ENCODE data around the gene AIFM3.
"Not testable (repeated sequence)": the region's sequence is repeated elsewhere in the genome, so short reads cannot be mapped to it uniquely, and the experiment has no call there.

The AIFM3 gene

DNA sequence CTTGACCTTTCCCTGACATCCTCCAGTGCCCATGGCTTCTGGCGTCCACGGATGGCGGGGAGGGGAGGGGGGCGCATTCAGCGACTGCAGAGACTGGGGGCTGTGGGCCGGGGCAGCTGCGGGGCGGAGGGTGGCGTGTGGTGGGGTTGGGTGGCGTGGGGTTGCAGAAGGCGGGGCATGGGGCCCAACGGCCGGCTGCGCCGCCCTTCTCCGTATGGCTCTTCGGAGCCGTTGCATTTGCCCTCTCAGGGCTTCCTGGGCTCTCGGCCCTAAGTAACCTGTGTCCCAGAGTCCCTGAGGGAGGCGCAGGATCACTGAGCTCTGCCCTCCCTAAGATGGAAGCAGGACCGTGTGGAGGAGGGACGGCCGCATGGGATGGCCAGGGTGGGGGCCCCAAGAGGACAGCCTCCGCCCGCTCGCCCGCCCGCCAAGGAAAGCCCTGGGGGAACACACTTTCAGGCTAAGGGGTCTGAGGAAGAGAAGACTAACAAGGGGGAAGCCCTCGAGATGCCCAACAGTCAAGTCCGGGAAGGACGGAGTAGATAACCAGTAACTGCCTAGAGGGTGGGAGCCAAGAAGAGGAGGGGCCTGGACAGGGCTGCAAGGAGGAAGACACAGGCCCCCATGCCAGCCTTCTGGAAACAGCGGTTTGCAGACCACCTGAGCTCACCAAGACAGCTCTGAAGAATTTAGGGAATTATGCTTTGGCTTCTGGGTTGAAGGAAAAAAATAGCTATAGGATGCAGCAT, 9.2 kb upstream of the AIFM3 start:
- DNase-seq (ENCODE audit: low read depth): no peak

DNA sequence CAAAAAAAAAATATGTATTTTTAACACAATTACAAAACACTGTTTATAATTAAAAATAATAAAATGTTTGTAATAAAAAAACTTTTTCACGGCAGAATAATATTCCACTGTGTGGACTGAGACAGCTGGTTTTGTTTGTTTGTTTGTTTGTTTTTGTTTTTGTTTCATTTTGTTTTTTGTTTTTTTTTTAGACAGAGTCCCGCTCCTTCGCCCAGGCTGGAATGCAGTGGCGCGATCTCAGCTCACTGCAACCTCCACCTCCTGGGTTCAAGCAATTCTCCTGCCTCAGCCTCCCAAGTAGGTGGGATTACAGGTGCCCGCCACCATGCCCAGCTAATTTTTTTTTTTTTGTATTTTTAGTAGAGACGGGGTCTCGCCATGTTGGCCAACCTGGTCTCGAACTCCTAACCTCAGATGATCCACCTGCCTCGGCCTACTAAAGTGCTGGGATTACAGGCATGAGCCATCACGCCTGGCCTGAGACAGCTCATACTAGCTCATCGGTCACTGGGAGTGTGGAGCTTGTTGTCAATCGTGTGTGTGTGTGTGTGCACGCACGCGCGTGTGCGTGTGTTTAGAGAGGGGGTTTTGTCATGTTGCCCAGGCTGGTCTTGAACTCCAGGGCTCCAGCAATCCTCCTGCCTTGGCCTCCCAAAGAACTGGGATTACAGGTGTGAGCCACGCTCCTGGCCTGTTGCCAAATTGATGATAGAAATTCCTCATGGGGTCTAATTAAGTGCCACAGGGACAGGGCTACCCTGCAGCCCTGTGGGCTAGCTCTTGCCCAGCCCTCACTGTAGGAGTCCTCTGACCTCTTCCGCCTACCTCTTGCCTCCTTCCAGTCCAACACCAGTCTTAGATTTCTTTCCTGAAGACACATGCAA, 7.2 kb upstream of the AIFM3 start:
- no peak for DNase-seq (ENCODE audit: low read depth)

DNA sequence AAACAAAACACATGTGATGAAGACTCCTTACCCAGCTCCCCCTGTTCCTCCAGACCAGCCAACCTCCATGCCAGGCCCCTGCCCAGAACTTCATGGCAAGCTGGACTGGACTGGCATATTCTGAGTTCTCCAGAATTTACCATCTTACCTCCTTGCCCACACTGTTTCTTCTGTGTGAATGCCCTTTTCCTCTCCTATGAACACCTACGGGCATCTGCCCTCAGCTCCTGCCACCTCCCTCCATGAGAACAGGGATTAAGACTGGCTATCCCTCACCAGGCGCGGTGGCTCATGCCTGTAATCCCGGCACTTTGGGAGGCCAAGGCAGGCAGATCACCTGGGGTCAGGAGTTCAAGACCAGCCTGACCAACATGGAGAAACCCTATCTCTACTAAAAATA, 6.4 kb upstream of the AIFM3 start:
- no peak for DNase-seq (ENCODE audit: low read depth)

DNA sequence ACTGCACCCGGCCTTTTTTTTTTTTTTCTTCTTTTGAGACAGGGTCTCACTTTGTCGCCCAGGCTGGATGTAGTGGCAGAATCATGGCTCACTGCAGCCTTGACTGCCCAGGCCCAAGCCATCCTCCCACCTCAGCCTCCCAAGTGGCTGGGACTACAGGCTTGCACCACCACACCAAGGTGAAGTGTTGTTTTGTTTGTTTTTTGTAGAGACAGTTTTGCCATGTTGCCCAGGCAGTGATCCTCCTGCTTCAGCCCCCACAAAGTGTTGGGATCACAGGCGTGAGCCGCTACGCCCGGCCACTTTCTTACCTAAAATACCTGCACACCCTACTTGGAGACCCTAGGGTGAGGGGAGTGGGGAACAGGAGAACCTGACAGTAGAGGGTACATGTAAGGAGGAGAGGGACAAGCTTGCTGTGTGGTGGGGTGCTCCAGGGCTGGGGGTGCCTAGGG, 4.5 kb upstream of the AIFM3 start:
- no peak for DNase-seq (ENCODE audit: low read depth)

DNA sequence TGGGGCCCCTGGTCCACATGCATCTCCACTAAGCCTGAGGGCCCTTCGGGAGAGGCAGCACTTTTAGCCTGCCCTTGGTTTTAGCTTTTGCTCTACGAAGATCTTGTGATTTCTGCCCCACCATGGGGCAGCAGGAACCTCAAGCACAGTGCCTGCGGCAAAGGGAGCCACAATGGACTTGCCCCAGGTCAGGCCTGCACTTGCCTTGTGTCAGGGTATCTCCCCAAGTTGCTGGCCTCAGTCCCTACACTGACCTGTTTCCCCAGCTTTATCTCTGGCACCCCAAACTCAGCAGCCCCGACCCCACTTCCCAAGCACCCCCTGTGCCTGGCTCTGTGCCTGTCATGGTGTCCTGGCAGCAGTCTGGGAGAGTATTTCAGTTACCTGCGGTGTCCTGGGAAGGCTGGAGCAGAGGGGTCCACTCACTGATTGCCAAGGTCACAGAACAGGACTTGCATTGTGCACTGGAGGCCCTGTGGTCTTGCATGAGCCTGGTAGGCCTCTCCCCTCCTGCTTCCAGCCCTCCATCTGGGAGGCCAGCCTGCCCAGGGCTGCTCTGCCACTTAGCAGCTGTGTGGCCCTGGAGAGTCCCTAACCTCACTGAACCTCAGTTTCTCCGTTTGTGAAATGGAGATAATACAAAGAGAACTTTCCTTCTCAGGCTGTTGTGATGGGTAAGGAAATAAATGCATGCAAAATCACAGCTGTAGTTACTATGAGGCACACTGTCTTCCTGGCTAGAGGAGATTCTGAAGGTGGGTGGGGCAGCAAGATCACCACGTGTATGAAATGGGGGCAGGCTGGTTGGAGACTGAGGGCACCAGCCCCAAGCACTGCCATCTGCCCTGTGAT, 3.6 kb upstream of the AIFM3 start:
- DNase-seq (ENCODE audit: low read depth): no peak

DNA sequence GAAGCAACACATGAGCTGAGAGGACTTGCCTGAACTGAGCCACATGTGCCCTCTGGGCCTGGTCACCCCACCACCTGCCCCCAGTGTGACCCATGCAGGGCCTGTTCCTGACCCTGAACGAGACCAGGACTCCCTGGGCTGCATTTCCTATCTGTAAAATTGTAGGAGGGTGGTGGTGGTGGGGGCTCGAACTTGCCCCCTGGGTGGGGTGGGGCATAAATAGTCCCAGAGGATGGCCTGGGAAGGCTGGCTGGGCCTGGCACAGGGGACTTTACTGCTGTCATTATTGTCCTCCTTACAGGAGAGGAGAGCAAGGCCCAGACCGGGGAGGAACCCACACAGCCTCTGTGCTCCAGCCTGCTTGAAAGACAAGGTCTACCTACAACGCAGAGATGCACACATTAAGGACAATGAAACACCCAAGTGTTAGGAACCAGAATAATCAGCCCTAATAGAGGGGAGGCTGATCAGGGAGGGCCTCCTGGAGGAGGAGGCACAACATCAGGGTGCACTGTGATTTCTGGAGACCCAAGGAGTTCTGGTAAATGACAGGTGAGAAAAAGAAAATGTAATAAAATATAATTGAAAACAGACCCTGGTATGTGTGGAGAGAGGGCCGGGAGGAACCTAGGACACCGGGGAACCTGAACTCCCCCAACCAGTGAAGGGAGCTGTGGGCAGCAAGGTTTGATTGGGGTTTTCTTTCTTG, 2.8 kb upstream of the AIFM3 start:
- DNase-seq (ENCODE audit: low read depth): no peak

DNA sequence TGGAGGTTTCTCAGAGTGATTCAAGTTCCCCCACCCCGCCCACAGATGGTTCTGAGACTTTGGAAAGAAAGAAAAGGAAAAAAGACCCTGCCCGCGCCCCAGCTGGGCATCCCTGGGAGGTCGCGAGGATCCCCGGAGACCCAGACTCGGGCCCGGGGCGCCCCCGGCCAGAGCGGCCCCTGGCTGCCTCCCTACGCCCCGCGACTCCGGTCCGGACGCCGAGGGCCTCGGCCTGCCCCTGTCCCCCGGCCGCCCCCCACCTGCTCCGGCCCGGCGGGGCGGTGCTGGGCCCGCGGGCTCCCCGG, 2.3 kb upstream of the AIFM3 start:
- DNase-seq (ENCODE audit: low read depth): no peak

DNA sequence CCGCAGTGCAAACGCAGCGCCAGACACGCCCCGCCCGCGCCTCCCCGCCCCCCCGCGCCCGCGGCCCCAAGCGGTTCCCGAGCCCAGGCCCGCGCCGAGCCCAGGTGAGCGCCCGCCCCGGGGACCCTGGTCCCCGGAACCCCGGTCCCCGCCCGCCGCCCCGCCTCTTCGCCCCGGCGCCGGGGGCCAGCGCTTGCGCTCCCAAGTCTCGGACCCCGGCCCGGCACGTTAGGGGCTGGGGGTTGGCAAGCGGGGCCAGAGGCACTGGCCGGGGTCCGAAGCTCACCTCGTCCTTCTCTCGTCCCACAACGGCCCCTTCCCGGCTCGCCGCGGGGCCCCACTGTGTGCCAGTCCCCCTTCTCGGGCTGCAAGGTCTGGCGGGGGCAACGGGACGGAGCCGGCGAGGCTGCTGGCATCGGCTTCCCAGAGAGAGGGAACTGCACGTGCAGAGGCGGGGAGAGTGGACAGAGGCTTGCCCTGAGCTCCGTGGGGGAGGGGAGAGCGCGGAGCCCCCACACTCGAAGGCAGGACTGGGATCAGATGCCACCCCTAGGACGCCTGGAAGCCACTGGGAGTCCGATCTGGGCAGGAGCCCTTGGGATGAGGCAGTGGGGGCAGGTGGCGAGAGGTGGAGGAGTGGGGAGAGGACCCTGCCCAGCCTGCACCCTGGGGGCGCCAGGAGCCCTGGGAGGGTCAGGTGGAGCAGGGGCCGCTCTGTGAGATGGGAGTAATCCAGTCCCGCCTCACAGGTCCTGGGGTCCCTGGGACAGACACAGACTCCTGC, 1.8 kb upstream of the AIFM3 start:
- DNase-seq (ENCODE audit: low read depth): no peak

DNA sequence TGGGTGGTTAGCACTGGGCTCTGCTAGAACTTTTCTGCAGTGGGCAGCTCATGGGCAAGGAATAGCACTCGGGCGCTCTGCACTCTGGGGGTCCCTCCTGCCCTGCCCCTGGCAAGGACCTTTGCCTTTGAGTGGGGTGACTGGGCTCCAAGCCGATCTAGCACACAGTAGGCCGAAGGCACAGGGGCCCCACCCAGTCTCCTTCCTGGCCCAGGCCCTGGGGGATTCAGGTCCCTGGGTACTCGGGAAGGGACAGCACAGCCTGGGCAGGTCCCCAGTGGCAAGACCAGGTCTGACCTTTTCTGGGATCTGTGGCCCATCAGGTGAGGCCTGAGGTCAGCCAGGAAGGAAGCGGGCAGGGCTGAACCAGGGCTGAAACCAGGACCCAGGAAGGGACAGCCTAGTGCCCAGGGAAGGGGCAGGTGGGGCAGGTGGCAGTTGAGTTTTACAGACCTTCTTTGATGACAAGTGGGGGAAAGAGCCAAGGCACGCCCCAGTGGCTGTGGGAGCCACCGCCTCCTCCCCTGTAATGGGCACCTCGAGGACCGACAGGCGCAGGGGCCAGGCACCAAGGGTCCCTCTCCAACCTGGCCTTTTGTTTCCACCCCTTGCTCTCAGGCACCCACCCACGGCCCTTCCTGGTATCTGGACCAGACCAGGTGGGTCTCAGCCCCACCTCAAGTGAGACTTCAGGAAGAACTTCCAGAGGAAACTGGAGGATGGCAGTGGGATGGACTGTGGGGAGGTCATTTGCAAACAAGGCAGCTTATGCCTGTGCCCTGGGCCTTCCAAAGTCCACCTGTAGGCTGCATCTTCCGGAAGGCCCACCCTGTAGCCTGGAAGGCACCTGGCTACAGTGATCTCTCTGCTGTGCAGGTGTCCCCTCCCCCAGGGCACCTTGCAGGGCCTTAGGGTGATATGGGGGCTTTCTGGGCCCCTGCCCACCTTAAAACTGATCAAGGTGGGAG, 883 bp upstream of the AIFM3 start:
- no peak for DNase-seq (ENCODE audit: low read depth)

DNA sequence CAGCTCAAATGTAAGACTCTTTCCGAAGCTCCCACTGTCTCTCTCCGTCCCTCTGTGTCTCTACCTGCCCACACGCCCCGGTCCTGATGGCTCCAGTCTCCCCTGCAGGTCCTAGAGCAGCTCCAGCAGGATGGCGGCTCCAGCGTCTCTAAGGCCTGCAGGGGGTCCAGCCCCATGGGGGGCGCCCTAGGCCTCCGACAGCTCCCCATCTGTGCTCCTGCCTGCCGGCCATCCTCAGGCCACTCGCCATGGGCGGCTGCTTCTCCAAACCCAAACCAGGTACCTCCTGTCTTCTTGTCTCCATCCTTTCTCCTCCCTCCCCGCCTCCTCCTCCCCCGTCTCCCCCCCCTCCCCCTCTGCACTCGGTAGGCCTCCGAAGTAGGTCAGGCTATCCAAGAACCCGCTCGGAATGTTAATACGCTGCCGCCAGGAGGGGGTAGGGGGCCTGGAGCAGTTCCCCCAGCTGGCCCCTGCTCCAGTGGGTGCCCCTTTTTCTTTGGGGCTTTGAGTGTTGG, 699 bp downstream of the AIFM3 start:
- no peak for DNase-seq (ENCODE audit: low read depth)

DNA sequence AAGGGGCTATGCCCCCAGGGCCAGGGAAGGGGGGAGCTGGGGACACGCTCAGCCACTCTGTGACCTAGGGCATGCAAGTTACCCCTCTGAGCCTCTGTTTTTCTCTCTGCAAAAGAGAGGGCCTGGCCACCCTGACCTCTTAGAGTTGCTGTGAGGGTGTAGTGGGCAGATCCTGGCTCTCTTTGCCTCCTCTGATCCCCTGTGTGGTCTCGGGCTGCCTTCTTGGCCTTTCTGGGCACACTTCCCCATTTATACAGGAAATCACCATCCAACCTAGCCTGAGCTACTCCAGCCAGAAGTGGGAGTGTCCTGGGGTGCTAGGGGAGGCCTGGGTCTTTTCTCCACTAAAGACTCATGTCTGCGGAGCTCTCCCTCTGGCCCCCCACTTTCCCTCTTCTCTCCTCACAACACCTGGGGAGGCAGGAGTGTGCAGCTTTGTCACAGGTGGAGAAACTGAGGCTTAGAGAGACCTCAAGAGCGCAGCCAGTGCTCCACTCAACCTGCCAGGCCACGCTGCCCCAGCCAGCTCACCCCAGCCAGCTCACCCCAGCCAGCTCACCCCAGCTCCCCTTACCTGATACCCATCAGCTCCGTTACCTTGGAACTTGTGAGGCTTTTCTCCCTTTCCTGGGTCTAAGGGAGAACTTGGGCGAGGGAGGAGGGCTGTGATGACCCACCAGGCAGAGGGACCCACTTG, 1.4 kb downstream of the AIFM3 start:
- DNase-seq (ENCODE audit: low read depth): no peak

DNA sequence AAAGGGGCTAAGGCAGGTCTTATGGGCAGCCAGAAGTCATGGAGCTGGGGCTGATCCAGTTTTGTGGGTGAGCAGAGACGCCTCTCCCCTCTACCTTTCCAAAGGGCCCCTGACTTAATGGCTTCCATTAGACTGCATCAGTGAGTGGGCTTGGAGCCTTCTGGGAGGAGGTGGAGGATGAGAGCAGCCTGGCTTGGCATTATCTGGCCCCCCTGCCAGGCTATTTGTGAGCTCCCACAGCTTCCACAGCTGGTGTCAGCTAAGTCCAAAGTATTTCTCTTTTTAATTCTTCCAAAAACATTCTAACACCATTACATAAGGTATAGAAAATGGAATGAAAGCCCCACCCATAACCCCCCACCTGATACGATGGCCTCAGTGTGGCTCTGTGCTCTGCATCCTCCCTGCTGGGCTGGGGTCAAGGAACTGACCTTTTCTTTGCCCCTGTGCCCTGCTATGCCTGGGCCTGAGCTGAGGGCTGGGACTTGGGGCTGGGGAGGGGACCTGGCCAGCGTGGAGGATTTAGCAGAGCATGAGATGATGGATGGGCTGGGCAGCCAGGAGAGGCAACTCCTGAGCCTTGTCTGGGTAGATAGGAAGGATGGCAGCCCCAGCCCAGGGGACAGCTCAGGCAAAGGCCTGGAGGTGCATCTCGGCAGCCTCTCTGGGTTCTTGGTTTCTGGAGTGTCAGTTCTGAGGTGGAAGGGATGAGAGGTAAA, 4.0 kb downstream of the AIFM3 start:
- no peak for DNase-seq (ENCODE audit: low read depth)

DNA sequence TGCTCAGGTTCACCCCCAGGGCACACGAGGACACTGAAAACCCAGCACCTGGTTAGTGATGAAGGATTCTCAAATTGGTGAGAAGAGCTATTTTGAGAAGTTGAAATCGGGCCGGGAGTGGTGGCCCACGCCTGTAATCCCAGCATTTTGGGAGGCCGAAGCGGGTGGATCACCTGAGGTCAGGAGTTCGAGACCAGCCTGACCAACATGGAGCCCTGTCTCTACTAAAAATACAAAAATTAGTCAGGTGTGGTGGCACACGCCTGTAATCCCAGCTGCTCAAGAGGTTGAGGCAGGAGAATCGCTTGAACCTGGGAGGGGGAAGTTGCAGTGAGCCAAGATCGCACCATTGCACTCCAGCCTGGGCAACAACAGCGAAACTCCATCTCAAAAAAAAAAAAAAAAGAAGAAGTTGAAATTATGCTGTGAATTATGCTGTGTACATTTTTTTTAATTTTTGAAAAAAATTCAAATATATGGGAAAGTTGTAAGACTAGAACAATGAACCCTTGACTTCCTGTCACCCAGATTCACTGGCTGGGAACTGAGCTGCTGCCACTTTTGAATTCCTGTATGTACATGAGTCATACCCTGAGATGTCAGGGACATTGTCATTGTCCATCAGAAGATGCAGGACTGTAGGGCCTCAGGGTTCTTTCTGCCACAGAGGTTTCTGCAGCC, 5.1 kb downstream of the AIFM3 start:
- DNase-seq (ENCODE audit: low read depth): not testable (repeated sequence)

DNA sequence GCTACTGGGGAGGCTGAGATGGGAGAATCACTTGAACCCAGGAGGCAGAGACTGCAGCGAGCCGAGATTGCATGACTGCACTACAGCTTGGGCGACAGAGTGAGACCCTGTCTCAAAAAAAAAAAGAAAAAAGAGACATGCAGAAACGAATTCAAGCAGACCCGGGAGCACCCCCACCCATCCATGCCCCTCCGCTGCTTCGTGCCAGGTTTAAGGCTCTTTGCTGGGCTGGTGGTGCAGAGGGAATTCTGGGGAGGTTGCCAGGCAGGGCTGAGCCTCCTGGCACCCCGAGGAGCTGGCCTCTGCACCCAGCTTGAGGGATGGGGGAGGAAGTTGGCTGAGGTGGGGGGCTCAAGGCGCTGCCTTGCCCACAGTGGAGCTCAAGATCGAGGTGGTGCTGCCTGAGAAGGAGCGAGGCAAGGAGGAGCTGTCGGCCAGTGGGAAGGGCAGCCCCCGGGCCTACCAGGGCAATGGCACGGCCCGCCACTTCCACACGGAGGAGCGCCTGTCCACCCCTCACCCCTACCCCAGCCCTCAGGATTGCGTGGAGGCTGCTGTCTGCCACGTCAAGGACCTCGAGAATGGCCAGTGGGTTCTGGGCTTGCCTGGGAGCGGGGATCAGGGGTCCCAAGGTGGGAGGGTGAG, 6.0 kb downstream of the AIFM3 start:
- no peak for DNase-seq (ENCODE audit: low read depth)

DNA sequence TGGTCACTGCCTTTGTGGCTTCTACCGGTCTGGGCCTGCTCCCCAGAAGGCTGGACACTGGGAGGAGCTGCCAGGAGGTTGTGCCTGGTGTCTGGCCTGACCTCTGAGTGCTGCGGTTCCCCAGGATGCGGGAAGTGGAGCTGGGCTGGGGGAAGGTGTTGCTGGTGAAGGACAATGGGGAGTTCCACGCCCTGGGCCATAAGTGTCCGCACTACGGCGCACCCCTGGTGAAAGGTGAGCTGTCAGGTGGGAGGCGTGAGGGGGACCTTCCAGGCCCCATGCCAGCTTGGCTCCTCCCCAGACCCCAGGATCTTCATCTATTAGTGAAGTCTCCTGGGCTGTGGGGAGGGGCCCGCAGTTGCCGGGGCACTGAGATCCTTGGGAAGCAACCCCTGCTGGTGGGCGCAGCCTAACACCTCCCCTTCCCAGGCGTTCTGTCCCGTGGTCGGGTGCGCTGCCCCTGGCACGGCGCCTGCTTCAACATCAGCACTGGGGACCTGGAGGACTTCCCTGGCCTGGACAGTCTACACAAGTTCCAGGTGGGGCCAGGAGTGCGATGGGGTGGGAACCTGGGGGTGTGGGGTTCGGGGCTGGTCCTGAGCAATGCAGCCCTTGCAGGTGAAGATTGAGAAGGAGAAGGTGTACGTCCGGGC, 6.7 kb downstream of the AIFM3 start:
- DNase-seq (ENCODE audit: low read depth): no peak

DNA sequence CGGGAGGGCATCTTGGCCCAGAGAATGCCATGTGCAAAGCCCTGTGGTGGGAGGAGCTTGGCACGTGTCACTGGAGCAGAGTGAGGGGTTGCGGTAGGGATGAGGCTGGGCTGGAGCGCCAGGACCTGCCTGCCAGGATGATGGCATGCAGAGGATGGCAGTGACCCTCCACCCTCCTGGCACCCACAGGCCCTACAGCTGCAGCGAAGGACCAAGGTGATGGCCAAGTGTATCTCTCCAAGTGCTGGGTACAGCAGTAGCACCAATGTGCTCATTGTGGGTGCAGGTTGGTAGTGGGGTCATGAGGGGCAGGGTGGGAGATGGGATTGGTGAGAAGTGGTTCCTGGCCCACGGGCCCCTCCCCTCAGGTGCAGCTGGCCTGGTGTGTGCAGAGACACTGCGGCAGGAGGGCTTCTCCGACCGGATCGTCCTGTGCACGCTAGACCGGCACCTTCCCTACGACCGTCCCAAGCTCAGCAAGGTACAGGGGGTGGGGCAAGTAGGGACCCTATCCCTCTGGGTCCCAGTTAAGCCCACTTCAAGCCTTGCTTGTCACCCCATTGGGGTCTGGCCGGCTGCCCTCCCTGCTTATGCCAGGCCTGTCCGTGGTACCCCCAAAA, 7.4 kb downstream of the AIFM3 start:
- no peak for DNase-seq (ENCODE audit: low read depth)
